ENCODE results near the gene KLHL5.
"Not testable (repeated sequence)": the region's sequence is repeated elsewhere in the genome, so short reads cannot be mapped to it uniquely, and the experiment has no call there.

Gene KLHL5

DNA sequence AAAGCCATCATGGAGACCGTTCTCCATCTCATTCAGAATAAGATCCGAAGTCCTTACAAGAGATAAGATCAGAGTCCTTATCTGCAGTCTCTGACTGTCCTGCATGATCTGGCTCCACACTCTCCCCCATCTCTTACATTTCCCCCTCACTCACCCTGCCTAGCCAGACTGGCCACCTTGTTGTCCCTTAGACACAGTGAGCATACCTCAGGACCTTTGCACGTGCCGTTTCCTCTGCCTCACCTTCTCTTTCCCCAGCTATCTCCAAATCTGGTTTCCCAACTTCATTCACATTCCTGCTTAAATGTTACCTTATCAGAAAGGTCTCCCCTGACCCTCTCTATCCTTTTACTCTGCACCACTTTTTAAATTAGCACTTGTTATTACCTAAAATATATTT is 44.0 kb downstream of the KLHL5 start:
- DNase-seq, result no peak

DNA sequence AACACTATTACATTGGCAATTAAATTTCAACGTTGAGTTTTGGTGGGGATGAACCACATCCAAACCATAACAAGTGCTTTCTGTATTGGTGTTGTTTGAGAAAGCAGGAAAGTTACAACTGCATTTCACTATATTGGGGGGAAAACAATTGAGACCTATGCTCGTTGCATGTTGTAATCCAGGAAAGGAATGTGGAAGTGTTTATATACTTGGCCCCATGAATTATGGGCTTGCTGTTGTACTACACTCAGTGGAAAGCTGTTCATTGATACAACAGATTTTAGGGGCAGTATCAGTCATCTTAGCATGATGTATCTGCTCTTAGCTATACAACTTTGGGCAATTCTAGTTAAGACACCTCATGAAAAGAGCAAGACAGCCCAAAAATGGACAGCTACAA is 52.4 kb downstream of the KLHL5 start:
- DNase-seq, result no peak

GRCh38 chr4:39118034-39118658 is 56.1 kb downstream of the KLHL5 start:
- no peak for DNase-seq

GRCh38 chr4:39120418-39120817 is 58.4 kb downstream of the KLHL5 start:
- no peak for DNase-seq

GRCh38 chr4:39124885-39125599 is 63.0 kb downstream of the KLHL5 start:
- no peak for DNase-seq

DNA sequence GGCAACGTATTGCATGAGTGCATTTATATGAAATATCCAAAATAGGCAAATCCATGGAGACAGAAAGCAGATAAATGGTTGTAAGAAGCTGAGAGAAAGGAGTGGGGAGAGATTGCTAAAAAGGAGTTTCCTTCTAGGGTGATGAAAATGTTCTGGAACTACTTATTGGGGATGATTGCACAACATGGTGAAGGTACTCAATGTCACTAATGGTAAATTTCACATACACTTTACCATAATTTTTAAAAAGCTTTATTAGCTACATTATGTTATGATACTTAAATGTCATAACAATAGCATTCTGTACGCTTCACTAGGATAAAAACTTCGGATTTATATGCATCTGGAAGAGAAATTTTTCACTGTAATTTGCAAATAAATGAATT is 63.6 kb downstream of the KLHL5 start:
- no peak for DNase-seq

DNA sequence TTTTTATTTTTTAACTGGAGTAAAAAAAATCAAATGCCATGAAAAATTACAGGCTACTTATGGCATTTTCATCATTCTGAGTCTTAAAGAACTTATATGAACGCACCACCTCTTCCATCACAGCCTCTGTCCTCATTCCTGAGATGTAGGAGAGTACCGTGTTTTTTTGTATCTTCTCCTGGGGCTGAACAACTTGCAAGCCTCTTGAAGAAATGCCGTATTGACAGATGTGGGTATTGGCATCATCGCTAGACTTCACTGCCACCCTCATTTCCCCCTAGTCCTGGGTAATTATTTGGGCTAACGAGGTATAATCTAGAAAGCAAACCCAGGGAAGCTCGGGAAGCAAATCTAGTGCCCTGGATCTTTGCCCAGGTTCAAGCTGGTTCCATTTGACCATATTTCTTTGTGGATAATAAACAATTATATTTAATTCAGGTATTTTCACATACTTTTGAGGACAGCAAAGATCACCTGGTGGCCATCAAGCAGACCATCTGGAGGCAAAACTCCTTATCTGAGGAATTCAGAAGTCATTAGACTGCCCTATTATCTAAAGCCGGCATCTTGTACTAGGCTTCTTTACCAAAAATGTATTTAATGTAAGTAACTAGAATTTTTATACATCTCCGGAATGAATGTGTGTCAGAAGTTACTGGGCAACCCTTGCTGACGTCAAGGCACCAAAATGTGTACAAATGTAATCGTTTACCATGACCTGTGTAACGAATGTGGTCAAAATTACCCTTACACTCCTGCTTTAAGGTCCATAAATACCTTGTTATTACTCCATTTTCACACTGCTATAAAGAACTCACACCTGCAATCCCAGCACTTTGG is 64.4 kb downstream of the KLHL5 start:
- DNase-seq, result no peak

DNA sequence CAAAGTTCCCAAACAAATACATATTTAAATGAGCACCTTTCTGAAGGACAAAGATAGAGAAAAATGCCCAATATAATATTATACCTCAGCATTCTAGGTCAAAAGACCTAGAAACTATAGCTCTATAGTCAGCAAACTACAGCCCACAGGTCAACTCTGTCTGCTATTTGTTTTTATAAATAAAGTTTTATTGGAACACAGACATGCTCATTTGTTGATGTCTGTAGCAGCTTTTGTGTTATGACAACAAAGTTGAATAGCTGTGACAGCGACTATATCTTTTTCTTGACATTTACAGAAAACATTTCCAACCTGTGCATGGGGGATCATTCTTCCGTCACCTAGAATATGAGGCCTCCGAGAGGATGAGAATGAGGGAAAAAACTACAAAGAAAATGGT is 71.6 kb downstream of the KLHL5 start:
- no peak for DNase-seq

- no peak for DNase-seq
Measured at GRCh38 chr4:39134683-39135306, 72.8 kb downstream of the KLHL5 start.

DNA sequence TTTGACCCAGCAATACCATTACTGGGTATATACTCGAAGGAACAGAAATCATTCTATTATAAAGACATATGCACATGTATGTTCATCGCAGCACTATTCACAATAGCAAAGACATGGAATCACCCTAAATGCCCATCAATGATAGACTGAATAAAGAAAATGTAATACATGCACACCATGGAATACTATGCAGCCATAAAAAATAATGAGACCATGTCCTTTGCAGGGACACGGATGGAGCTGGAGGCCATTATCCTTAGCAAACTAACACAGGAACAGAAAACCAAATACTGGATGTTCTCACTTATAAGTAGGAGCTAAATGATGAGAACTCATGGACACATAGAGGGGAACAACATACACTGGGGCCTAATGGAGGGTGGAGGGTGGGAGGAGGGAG is 76.2 kb downstream of the KLHL5 start:
- not testable (repeated sequence) for DNase-seq

- DNase-seq, result no peak
Measured at GRCh38 chr4:39146211-39146610, 84.2 kb downstream of the KLHL5 start.

GRCh38 chr4:39154009-39154408 is 92.0 kb downstream of the KLHL5 start:
- no peak for DNase-seq

DNA sequence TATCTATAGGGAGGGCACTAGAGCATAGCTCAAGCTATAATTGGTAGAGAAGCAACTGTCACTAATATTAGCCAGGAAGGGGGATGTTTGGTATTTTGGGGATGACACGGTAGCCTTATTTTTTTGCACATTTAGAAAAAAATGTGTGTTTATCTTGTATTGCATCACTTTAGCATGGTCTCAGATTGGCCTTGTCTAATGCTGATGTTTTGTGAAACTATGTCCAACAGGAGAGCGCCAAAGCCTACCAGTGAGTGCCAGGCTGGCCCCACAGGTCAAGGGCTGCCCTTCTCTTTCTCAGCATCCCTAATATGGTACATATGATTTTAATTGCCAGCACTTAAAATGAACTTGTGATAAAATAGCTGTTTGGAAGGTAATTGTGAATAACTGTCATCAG is 95.5 kb downstream of the KLHL5 start:
- DNase-seq, result no peak

DNA sequence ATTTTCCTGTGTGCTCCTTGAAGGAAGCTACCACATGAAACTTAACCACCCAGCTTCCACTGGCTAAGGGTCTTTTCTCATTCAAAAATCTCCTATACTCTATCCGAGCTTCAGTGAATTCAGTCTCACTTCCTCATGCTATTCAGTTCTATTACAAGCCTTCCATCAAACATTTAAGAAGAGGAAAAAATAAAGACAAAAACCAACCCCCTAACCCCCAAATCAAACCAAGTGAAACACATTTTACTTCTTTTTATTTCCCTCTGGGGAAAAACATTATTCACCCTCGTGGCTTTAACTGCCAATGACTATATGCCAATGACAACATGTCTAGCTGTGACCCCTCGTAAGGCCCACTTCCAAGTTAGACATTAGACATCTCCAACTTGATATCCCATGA is 104.1 kb downstream of the KLHL5 start:
- no peak for DNase-seq

- DNase-seq, result no peak
Measured at GRCh38 chr4:39166669-39167068, 104.6 kb downstream of the KLHL5 start.

- DNase-seq, result no peak
Measured at GRCh38 chr4:39169426-39169825, 107.4 kb downstream of the KLHL5 start.

DNA sequence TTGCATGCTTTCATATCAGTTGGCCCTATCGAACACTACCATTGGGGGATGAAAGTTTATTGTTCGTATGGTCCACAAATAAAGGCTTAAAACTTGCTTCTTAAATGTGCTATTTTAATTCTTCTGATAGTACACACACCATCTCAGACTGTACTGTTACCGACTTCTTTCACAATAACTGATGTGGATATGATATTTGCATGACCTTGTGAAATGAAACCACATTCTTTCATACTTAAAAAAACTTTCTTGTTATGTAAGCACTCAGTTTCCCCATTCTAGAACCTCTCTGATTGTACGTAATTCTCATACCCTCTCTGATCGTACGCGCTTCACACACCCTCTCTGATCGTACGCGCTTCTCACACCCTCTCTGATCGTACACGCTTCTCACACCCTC is 108.3 kb downstream of the KLHL5 start:
- no peak for DNase-seq
